Ishikawa (cell line): ENCODE data around the gene RYR3.

ENCODE experiments used
- CEBPB ChIP-seq: IDR thresholded peaks from 2 replicates; pipeline ENCODE4 v1.6.1; 2012
- CREB1 ChIP-seq: IDR thresholded peaks from 2 replicates; pipeline ENCODE4 v1.6.1; 2012; ENCODE audit warnings: low read depth
- EGR1 ChIP-seq: IDR thresholded peaks from 2 replicates; pipeline ENCODE4 v1.6.1; 2012
- EP300 ChIP-seq: IDR thresholded peaks from 2 replicates; pipeline ENCODE4 v1.6.1; 2012; ENCODE audit warnings: borderline replicate concordance
- FOXM1 ChIP-seq: IDR thresholded peaks from 2 replicates; pipeline ENCODE4 v1.6.1; 2012; ENCODE audit warnings: low read depth, borderline replicate concordance
- MAX ChIP-seq: IDR thresholded peaks from 2 replicates; pipeline ENCODE4 v1.6.1; 2012
- NFIC ChIP-seq: IDR thresholded peaks from 2 replicates; pipeline ENCODE4 v1.6.1; 2012
- RAD21 ChIP-seq: IDR thresholded peaks from 2 replicates; pipeline ENCODE4 v1.6.1; 2012; ENCODE audit warnings: low read depth
- TAF1 ChIP-seq: IDR thresholded peaks from 2 replicates; pipeline ENCODE4 v1.6.1; 2012; ENCODE audit warnings: low read depth, mild to moderate bottlenecking
- TCF12 ChIP-seq: IDR thresholded peaks from 2 replicates; pipeline ENCODE4 v1.6.1; 2012; ENCODE audit warnings: low read depth
- TEAD4 ChIP-seq: IDR thresholded peaks from 2 replicates; pipeline ENCODE4 v1.6.1; 2012
- USF1 ChIP-seq: IDR thresholded peaks from 2 replicates; pipeline ENCODE4 v1.6.1; 2012
- YY1 ChIP-seq: IDR thresholded peaks from 2 replicates; pipeline ENCODE4 v1.6.1; 2012; ENCODE audit warnings: low read depth
- ZBTB7A ChIP-seq: IDR thresholded peaks from 2 replicates; pipeline ENCODE4 v1.6.1; 2012; ENCODE audit warnings: low read depth
- TF ChIP-seq, protein P1 (sequence below): IDR thresholded peaks from 2 replicates; pipeline ENCODE4 v1.6.1; 2012; ENCODE audit warnings: low read depth, mild to moderate bottlenecking

RYR3 gene

DNA sequence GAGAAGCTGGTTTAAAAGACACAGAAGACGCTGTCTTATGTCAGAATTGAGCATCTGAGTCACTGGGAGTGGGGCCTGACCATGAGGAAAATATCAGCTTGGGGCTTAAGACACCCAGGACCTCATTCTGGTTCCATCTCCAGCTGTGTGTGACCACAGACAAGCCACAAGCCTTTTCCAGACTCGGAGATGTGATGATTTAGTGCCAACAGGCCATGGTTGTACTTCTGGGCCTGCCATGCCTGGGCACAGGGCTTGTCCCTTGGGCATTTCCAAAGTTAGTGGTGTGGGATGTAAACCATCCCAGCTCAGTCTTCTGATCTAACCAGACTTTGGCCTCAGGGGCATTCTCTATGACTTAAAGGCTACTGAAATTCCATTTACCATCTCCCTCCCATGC is 269.8 kb downstream of the RYR3 start:
- TF ChIP-seq FOXM1 (no peak), TCF12 (no peak)

- TF ChIP-seq ZBTB7A (no peak), CEBPB (no peak), USF1 (no peak), EGR1 (no peak), MAX (no peak), TCF12 (no peak), NFIC (no peak)
- TF ChIP-seq, protein P1, sequence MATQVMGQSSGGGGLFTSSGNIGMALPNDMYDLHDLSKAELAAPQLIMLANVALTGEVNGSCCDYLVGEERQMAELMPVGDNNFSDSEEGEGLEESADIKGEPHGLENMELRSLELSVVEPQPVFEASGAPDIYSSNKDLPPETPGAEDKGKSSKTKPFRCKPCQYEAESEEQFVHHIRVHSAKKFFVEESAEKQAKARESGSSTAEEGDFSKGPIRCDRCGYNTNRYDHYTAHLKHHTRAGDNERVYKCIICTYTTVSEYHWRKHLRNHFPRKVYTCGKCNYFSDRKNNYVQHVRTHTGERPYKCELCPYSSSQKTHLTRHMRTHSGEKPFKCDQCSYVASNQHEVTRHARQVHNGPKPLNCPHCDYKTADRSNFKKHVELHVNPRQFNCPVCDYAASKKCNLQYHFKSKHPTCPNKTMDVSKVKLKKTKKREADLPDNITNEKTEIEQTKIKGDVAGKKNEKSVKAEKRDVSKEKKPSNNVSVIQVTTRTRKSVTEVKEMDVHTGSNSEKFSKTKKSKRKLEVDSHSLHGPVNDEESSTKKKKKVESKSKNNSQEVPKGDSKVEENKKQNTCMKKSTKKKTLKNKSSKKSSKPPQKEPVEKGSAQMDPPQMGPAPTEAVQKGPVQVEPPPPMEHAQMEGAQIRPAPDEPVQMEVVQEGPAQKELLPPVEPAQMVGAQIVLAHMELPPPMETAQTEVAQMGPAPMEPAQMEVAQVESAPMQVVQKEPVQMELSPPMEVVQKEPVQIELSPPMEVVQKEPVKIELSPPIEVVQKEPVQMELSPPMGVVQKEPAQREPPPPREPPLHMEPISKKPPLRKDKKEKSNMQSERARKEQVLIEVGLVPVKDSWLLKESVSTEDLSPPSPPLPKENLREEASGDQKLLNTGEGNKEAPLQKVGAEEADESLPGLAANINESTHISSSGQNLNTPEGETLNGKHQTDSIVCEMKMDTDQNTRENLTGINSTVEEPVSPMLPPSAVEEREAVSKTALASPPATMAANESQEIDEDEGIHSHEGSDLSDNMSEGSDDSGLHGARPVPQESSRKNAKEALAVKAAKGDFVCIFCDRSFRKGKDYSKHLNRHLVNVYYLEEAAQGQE = no peak
These were observed 270.3 kb downstream of the RYR3 start for GRCh38 chr15:33581032-33581431.

DNA sequence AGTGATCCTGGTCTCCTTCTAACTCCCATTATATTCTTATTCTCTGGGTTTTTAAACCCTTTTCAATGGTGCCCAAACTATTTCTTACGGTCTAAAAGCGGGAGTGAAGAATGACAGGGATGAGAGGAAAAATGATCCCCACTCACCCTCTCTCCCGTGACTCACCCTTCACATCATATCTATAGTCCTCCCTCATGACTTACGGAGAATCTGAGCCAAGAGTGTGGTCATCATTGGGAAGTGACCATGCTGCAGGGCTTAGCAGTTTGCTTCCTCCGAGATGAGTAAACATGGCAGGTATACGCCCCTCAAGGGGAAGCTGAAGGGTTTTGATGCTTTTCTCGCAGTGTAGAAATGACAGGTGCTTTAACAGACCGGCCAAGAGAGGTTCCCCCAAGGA is 274.0 kb downstream of the RYR3 start:
- TF ChIP-seq CREB1 (no peak), ZBTB7A (no peak), YY1 (no peak), EP300 (no peak), TEAD4 (no peak), FOXM1 (no peak), NFIC (no peak), RAD21 (no peak), TCF12 (no peak), EGR1 (no peak), CEBPB (no peak), USF1 (no peak), TAF1 (no peak), MAX (no peak)
- TF ChIP-seq, protein P1 = no peak

- TF ChIP-seq YY1 (no peak), TEAD4 (no peak), CEBPB (no peak), TAF1 (no peak), CREB1 (no peak), TCF12 (no peak), ZBTB7A (no peak), EP300 (no peak), NFIC (no peak), FOXM1 (no peak), USF1 (no peak), MAX (no peak), EGR1 (no peak), RAD21 (no peak)
- TF ChIP-seq, protein P1 = no peak
These were observed 276.3 kb downstream of the RYR3 start for GRCh38 chr15:33586786-33587697.
